HCT116 (cell line): ENCODE measurements around the gene SLC27A4. TPM values are rescaled to one million over a fixed set of nuclear protein-coding genes. Genes with fewer than 3 reads are reported as not detected.

Experiments
- ATAC-seq: fragments of 200-7000 bp; cut with Tn5 transposase; 2 replicates; pipeline ENCODE4 v1.9.1; 2020; ENCODE audit warnings: mild to moderate bottlenecking, moderate library complexity
- BruUV-seq: library from RNA; stranded (reverse); fragments of 400-500 nt; replicated peaks from 2 replicates; lab custom pipeline; 2021; lab: Mats Ljungman, UMichigan
- CTCF ChIA-PET: fragments of 300-600 bp; sonication (Branson Sonifier 250); formaldehyde crosslinking; loops from one replicate; lab custom pipeline; 2021; ENCODE audit warnings: antibody characterized with exemption; lab: Charles Lee
- POLR2A ChIA-PET: fragments of 300-600, 350-600 bp; sonication (Branson Sonifier 250); formaldehyde crosslinking; loops from one replicate; lab custom pipeline; 2021; ENCODE audit warnings: antibody characterized with exemption; lab: Charles Lee
- RAD21 ChIA-PET, 2 experiments: fragments of 300-600 bp; sonication (Branson Sonifier 250); formaldehyde crosslinking; loops; one replicate each; lab custom pipeline; 2023; ENCODE audit warnings: low total read pairs in 2 of 2; ENCODE audit not compliant: uncharacterized antibody in 2 of 2, unreplicated experiment in 2 of 2, low non-redundant PET in 1 of 2; lab: Charles Lee
- DNase-seq: peaks from one replicate; pipeline ENCODE4 v3.0.0-alpha.2; 2010; ENCODE audit warnings: low read depth, low spot score
- H2AFZ ChIP-seq: fragments of 200-600 bp; shearing (Covaris generic), sonication (generic); 2 replicates; pipeline ENCODE4 v1.6.1; 2017; ENCODE audit warnings: low read depth, mixed run types, mixed read lengths, antibody characterized with exemption, low read length; ENCODE audit not compliant: poor library complexity, severe bottlenecking
- H3K27ac ChIP-seq: 2 replicates; pipeline ENCODE4 v1.5.1; 2012; ENCODE audit warnings: low read depth, low read length
- H3K27me3 ChIP-seq: fragments of 200-600 bp; sonication (generic); 2 replicates; pipeline ENCODE4 v1.6.1; 2016; ENCODE audit warnings: mixed run types, low read length, mixed read lengths; ENCODE audit not compliant: insufficient read depth
- H3K36me3 ChIP-seq, 2 experiments: fragments of 200-500 bp in 1 of 2; fragments of 200-600 bp in 1 of 2; sonication (Bioruptor generic) in 1 of 2; sonication (generic) in 1 of 2; 2 replicates each; pipeline versions ENCODE4 v1.5.1 to v1.6.1; 2014 to 2016; ENCODE audit warnings: low read length in 2 of 2, inconsistent platforms in 1 of 2, mixed read lengths in 1 of 2, mixed run types in 1 of 2; ENCODE audit not compliant: insufficient read depth in 2 of 2, control insufficient read depth in 1 of 2
- H3K4me1 ChIP-seq, 2 experiments: fragments of 200-600 bp in 1 of 2; sonication (generic) in 1 of 2; 2 replicates each; pipeline versions ENCODE4 v1.5.1 to v1.6.1; 2012 to 2017; ENCODE audit warnings: low read length in 2 of 2, inconsistent platforms in 1 of 2, mild to moderate bottlenecking in 1 of 2, mixed read lengths in 1 of 2, mixed run types in 1 of 2, moderate library complexity in 1 of 2; ENCODE audit not compliant: insufficient read depth in 2 of 2, control insufficient read depth in 1 of 2
- H3K4me2 ChIP-seq: fragments of 200-600 bp; sonication (generic); 2 replicates; pipeline ENCODE4 v1.6.1; 2017; ENCODE audit warnings: mixed run types, low read length, mixed read lengths
- H3K4me3 ChIP-seq, 2 experiments: fragments of 200-600 bp in 1 of 2; sonication (generic) in 1 of 2; replicated peaks in 1 of 2; 2 replicates each; pipeline ENCODE4 v1.5.1; 2011 to 2016; ENCODE audit warnings: low read length in 2 of 2, control low read depth in 1 of 2, low read depth in 1 of 2, mild to moderate bottlenecking in 1 of 2, mixed read lengths in 1 of 2, mixed run types in 1 of 2
- H3K79me2 ChIP-seq: fragments of 200-600 bp; sonication (generic); 2 replicates; pipeline ENCODE4 v1.6.1; 2017; ENCODE audit warnings: mild to moderate bottlenecking, mixed run types, low read length, moderate library complexity, mixed read lengths; ENCODE audit not compliant: insufficient read depth
- H3K9ac ChIP-seq: fragments of 200-600 bp; sonication (generic); 2 replicates; pipeline ENCODE4 v1.6.1; 2016; ENCODE audit warnings: low read length, mixed read lengths
- H3K9me2 ChIP-seq: fragments of 200-600 bp; sonication (generic), shearing (Covaris generic); 2 replicates; pipeline ENCODE4 v1.6.1; 2017; ENCODE audit warnings: mixed run types, mild to moderate bottlenecking, moderate library complexity; ENCODE audit not compliant: insufficient read depth
- H3K9me3 ChIP-seq, 2 experiments: fragments of 200-500 bp in 1 of 2; fragments of 200-600 bp in 1 of 2; sonication (Bioruptor generic) in 1 of 2; sonication (generic) in 1 of 2; 2 replicates each; pipeline ENCODE4 v1.6.1; 2014 to 2017; ENCODE audit warnings: low read length in 2 of 2, mixed read lengths in 2 of 2, inconsistent platforms in 1 of 2, low read depth in 1 of 2, mild to moderate bottlenecking in 1 of 2, mixed run types in 1 of 2, moderate library complexity in 1 of 2; ENCODE audit not compliant: control insufficient read depth in 1 of 2, insufficient read depth in 1 of 2
- H4K20me1 ChIP-seq: fragments of 200-600 bp; sonication (generic), shearing (Covaris generic); 2 replicates; pipeline ENCODE4 v1.6.1; 2017; ENCODE audit warnings: mixed run types, mild to moderate bottlenecking, moderate library complexity; ENCODE audit not compliant: insufficient read depth
- ELF1 ChIP-seq: IDR thresholded peaks from 2 replicates; pipeline ENCODE4 v1.6.1; 2012; ENCODE audit warnings: low read depth, borderline replicate concordance
- FOSL1 ChIP-seq: IDR thresholded peaks from 2 replicates; pipeline ENCODE4 v1.6.1; 2012; ENCODE audit warnings: low read depth
- JUND ChIP-seq: IDR thresholded peaks from 2 replicates; pipeline ENCODE4 v1.6.1; 2012
- TCF7L2 ChIP-seq: IDR thresholded peaks from 2 replicates; pipeline ENCODE4 v1.7.0; 2011; ENCODE audit warnings: borderline replicate concordance, inconsistent platforms; ENCODE audit not compliant: insufficient read depth, insufficient read length; ENCODE audit errors: extremely low read depth
- ZFX ChIP-seq: fragments of 450-650 bp; IDR thresholded peaks from 2 replicates; pipeline ENCODE4 v1.6.1; 2017
- intact Hi-C: fragments of 100-400 bp; cut with micrococcal nuclease; formaldehyde crosslinking; loops from 2 replicates; pipeline ENCODE4 v1.10.0; 2022
- total RNA-seq: library from RNA; stranded (reverse); gene quantifications from one replicate; pipeline ENCODE4 v1.2.1, GENCODE V29; 2021; ENCODE audit not compliant: unreplicated experiment

SLC27A4 gene
- total RNA-seq, 1 experiment from 2014 or later: 33.9 TPM

GRCh38 chr9:128371630-128372117 lies 31.3 kb downstream of the SLC27A4 start:
- BruUV-seq: TSS peak; percentile 82
- H3K27ac ChIP-seq: peak overlapping the region; percentile 79
- intact Hi-C loops: loop anchor here (2.0 kb wide), 1 partner anchor 41 kb away; no protein-coding TSS in a partner anchor

GRCh38 chr9:128372188-128372641 lies 31.9 kb downstream of the SLC27A4 start:
- POLR2A ChIA-PET: no interaction called here
- no peak for ATAC-seq
- no TSS peak for BruUV-seq

More at GRCh38 chr9:128371630-128372117, 31.3 kb downstream of the SLC27A4 start:
- no peaks in the 10 kb centered on the region; a peak in 1 of 4 replicates for H3K36me3 ChIP-seq
- peaks cover 53% of the 10 kb centered on the region for H3K79me2 ChIP-seq
- no peak overlapping the region for H2AFZ ChIP-seq
- no peaks in the 10 kb centered on the region; the same call in 1 of the 2 replicates for H4K20me1 ChIP-seq
- no peaks in the 10 kb centered on the region for H3K9me3 ChIP-seq
- H3K9ac ChIP-seq: peak overlapping the region; percentile 81
- no peaks in the 10 kb centered on the region for H3K27me3 ChIP-seq
- no peak for DNase-seq
- no peak for ATAC-seq
- H3K4me2 ChIP-seq: peak overlapping the region; percentile 89
- ChIA-PET RAD21 (interaction anchor here in 1 of 2 experiments (0.6 to 1.2 kb wide), 2 partner anchors 10 to 760 kb away, joined by 3 to 4 read pairs; no protein-coding TSS in a partner anchor), POLR2A (interaction anchor here (0.7 to 1.2 kb wide), 6 partner anchors 9 to 332 kb away, joined by 3 to 4 read pairs (median 3); no protein-coding TSS in a partner anchor), CTCF (interaction anchor here (1.0 to 2.2 kb wide), 5 partner anchors 9 to 76 kb away, joined by 3 to 18 read pairs (median 10); partner anchors contain the start of gene CERCAM)
- TF ChIP-seq ZFX (0 out of 2 replicates have a peak, but pooled peaks have one; percentile 3), TCF7L2 (no peak)
- H3K4me1 ChIP-seq: peaks cover 13 to 16% of the 10 kb centered on the region in 2 experiments; a peak in 3 of 4 replicates
- H3K4me3 ChIP-seq: peak overlapping the region; percentile 67 to 91
- no peaks in the 10 kb centered on the region for H3K9me2 ChIP-seq

More at GRCh38 chr9:128372188-128372641, 31.9 kb downstream of the SLC27A4 start:
- Histone ChIP-seq H3K36me3 (no peaks in the 10 kb centered on the region; a peak in 1 of 4 replicates), H3K4me3 (peak overlapping the region; percentile 67 to 91), H3K79me2 (peaks cover 58% of the 10 kb centered on the region), H3K4me1 (peaks cover 13 to 16% of the 10 kb centered on the region in 2 experiments; a peak in 3 of 4 replicates), H3K4me2 (peak overlapping the region; percentile 89), H3K9ac (peak overlapping the region; percentile 81), H3K9me3 (no peaks in the 10 kb centered on the region), H3K27ac (peak overlapping the region; percentile 79), H2AFZ (no peak overlapping the region), H3K27me3 (no peaks in the 10 kb centered on the region), H4K20me1 (no peaks in the 10 kb centered on the region; the same call in 1 of the 2 replicates), H3K9me2 (no peaks in the 10 kb centered on the region)
- no peak for TF ChIP-seq FOSL1
- TF ChIP-seq JUND: no peak
- TF ChIP-seq ELF1: no peak
- TF ChIP-seq ZFX: no peak
- ChIA-PET RAD21 (no interaction called here), CTCF (no interaction called here)
- intact Hi-C loops: no loop called here
- no peak for DNase-seq
